ENCODE results near the gene MELTF.

GRCh38 chr3:196962930-196963630 is 66.5 kb downstream of the MELTF start:
- TF ChIP-seq CTCF (IDR thresholded peaks at IDR 0.05) (no peak), POLR2A (IDR thresholded peaks at IDR 0.05) (no peak)
